Endodermal cell (in vitro differentiated cells): ENCODE results near the gene TMEM183A. TPM values are rescaled to one million over a fixed set of nuclear protein-coding genes. Genes with fewer than 3 reads are reported as not detected.
"Not testable (repeated sequence)": the region's sequence is repeated elsewhere in the genome, so short reads cannot be mapped to it uniquely, and the experiment has no call there.

Source experiments
- DNase-seq: peaks from one replicate; pipeline ENCODE4 v3.0.0-alpha.2; 2017
- H3K27ac ChIP-seq: 2 replicates; pipeline ENCODE4 v1.5.1; 2013; ENCODE audit warnings: mild to moderate bottlenecking, low read depth, low read length, moderate library complexity
- H3K27me3 ChIP-seq: 2 replicates; pipeline ENCODE4 v1.6.1; 2013; ENCODE audit warnings: mild to moderate bottlenecking, low read length, moderate library complexity; ENCODE audit not compliant: insufficient read depth, control insufficient read depth, poor library complexity, severe bottlenecking
- H3K36me3 ChIP-seq: 2 replicates; pipeline ENCODE4 v1.7.0; 2013; ENCODE audit warnings: mild to moderate bottlenecking, low read length, moderate library complexity; ENCODE audit not compliant: control insufficient read depth, insufficient read depth
- H3K4me1 ChIP-seq: one replicate; pipeline ENCODE4 v1.7.0; 2013; ENCODE audit warnings: low read length; ENCODE audit not compliant: control insufficient read depth, insufficient read depth
- H3K4me3 ChIP-seq: 2 replicates; pipeline ENCODE4 v1.5.1; 2013; ENCODE audit warnings: mild to moderate bottlenecking, low read length, moderate library complexity
- H3K9ac ChIP-seq: 2 replicates; pipeline ENCODE4 v1.6.1; 2013; ENCODE audit warnings: mild to moderate bottlenecking, low read length, moderate library complexity; ENCODE audit not compliant: poor library complexity, severe bottlenecking; ENCODE audit errors: extremely low read depth
- H3K9me3 ChIP-seq: 2 replicates; pipeline ENCODE4 v1.6.1; 2013; ENCODE audit warnings: mild to moderate bottlenecking, low read length, moderate library complexity; ENCODE audit not compliant: control insufficient read depth
- H3K27ac Mint-ChIP-seq: 2 replicates; pipeline ENCODE4 v1.8.0; 2020; ENCODE audit warnings: mixed read lengths
- H3K27me3 Mint-ChIP-seq: 2 replicates; pipeline ENCODE4 v1.8.0; 2021; ENCODE audit warnings: mild to moderate bottlenecking, mixed read lengths; ENCODE audit not compliant: insufficient read depth
- H3K36me3 Mint-ChIP-seq: 2 replicates; pipeline ENCODE4 v1.8.0; 2020; ENCODE audit warnings: low read depth, mixed read lengths
- H3K4me1 Mint-ChIP-seq: 2 replicates; pipeline ENCODE4 v1.8.0; 2020; ENCODE audit warnings: mixed read lengths
- H3K4me3 Mint-ChIP-seq: 2 replicates; pipeline ENCODE4 v1.8.0; 2020; ENCODE audit warnings: mild to moderate bottlenecking, moderate library complexity, mixed read lengths
- H3K9me3 Mint-ChIP-seq: 2 replicates; pipeline ENCODE4 v1.8.0; 2020; ENCODE audit warnings: mild to moderate bottlenecking, mixed read lengths
- CTCF ChIP-seq: fragments of 200-600 bp; sonication (generic); conservative IDR thresholded peaks from 2 replicates; pipeline ENCODE4 v1.5.0; 2021; ENCODE audit warnings: antibody characterized with exemption, mild to moderate bottlenecking
- WGBS, 2 experiments: methylation state at CpG; one replicate each; pipeline versions ENCODE4 v1.1.5 to v1.1.7; 2013; ENCODE audit warnings: missing lambda C conversion rate in 2 of 2, mixed read lengths in 1 of 2; ENCODE audit not compliant: insufficient coverage in 1 of 2, insufficient read length in 1 of 2; 5-methylcytosine and 5-hydroxymethylcytosine counted together
- total RNA-seq, 2 donors: library from RNA; stranded (reverse); fragmentation: NEBNext Ultra II Directional in 1 of 2; extraction: Animal tissue kit (Norgen Biotek cat#: 25700) in 1 of 2; gene quantifications; 2 replicates in 1 of 2; 3 replicates in 1 of 2; pipeline ENCODE4 v1.2.1, GENCODE V29; 2021

TMEM183A gene
- total RNA-seq, 2 donors from 2014 or later, result 88.9 to 89.7 TPM

DNA sequence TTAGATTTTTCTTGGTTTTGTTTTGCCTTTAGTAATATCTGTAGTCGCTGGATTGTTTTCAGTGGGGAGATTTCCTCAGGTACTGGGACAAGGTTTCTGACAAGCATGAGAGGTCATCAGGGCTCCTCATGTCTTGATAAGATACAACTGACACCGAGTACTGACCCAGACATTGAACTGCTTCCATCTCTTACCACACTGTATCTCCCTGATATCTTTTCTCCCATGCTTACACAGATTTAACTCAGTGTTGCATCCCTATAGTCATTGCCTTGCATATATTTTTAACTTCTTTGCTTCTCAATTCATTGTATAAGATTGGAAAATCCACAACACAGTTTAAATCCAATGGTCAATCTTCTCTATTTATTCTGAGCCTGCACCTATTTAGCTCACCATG, 27.7 kb upstream of the TMEM183A start:
- H3K4me1 ChIP-seq, result no peaks in the 10 kb centered on the region
- no peak for TF ChIP-seq CTCF
- H3K27me3 Mint-ChIP-seq, result peaks cover under 1% of the 10 kb centered on the region

GRCh38 chr1:202981939-202982338, 25.2 kb upstream of the TMEM183A start:
- H3K4me3 Mint-ChIP-seq, result no peak overlapping the region
- Histone ChIP-seq H3K4me3 (no peak overlapping the region), H3K4me1 (no peaks in the 10 kb centered on the region), H3K27ac (no peak overlapping the region), H3K9me3 (no peaks in the 10 kb centered on the region), H3K9ac (no peak overlapping the region), H3K36me3 (no peaks in the 10 kb centered on the region), H3K27me3 (peaks cover 6% of the 10 kb centered on the region)
- no peak for DNase-seq
- H3K27me3 Mint-ChIP-seq, result peaks cover 3% of the 10 kb centered on the region
- H3K4me1 Mint-ChIP-seq, result no peaks in the 10 kb centered on the region
- WGBS, 2 experiments, result 88 to 100% methylated on average over 1 to 2 of the region's 2 CpGs
- no peak overlapping the region for H3K27ac Mint-ChIP-seq
- TF ChIP-seq CTCF, result no peak
- no peaks in the 10 kb centered on the region for H3K9me3 Mint-ChIP-seq
- no peaks in the 10 kb centered on the region for H3K36me3 Mint-ChIP-seq

More for the DNA sequence above, 27.7 kb upstream of the TMEM183A start:
- no peaks in the 10 kb centered on the region for H3K9me3 Mint-ChIP-seq
- H3K36me3 ChIP-seq, result no peaks in the 10 kb centered on the region
- H3K4me1 Mint-ChIP-seq, result no peaks in the 10 kb centered on the region
- no peak overlapping the region for H3K9ac ChIP-seq
- H3K4me3 Mint-ChIP-seq, result no peak overlapping the region
- H3K27ac ChIP-seq, result no peak overlapping the region
- H3K36me3 Mint-ChIP-seq, result no peaks in the 10 kb centered on the region
- H3K27ac Mint-ChIP-seq, result no peak overlapping the region
- WGBS, 2 experiments, result 79 to 98% methylated on average over 1 to 2 of the region's 2 CpGs
- DNase-seq, result no peak
- no peaks in the 10 kb centered on the region for H3K9me3 ChIP-seq
- no peak overlapping the region for H3K4me3 ChIP-seq
- peaks cover 8% of the 10 kb centered on the region for H3K27me3 ChIP-seq

- no peak for TF ChIP-seq CTCF
- DNase-seq, result no peak
- H3K27ac ChIP-seq, result no peak overlapping the region
- peaks cover 9% of the 10 kb centered on the region for H3K27me3 ChIP-seq
- Mint-ChIP-seq H3K4me1 (no peaks in the 10 kb centered on the region), H3K36me3 (no peaks in the 10 kb centered on the region), H3K9me3 (no peaks in the 10 kb centered on the region), H3K27me3 (peaks cover 6% of the 10 kb centered on the region), H3K27ac (no peak overlapping the region), H3K4me3 (no peak overlapping the region)
- H3K9ac ChIP-seq, result no peak overlapping the region
- no peaks in the 10 kb centered on the region for H3K9me3 ChIP-seq
- H3K4me1 ChIP-seq, result no peaks in the 10 kb centered on the region
- no peaks in the 10 kb centered on the region for H3K36me3 ChIP-seq
- WGBS, 2 experiments, result 91 to 92% methylated on average over 2 to 3 of the region's 3 CpGs
- no peak overlapping the region for H3K4me3 ChIP-seq
Measured at GRCh38 chr1:202982715-202983430, 24.3 kb upstream of the TMEM183A start.

DNA sequence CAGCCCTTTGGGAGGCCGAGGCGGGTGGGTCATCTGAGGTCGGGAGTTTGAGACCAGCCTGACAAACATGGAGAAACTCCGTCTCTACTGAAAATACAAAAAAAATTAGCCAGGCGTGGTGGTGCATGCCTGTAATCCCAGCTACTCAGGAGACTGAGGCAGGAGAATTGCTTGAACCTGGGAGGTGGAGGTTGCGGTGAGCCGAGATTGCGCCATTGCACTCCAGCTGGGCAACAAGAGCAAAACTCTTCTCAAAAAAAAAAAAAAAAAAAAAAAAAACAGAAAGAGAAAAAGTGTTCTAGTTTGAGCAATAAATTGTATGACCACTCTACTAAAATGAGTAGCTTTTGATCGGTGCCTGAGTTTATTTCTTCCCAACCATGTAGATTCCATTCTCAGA, 21.1 kb upstream of the TMEM183A start:
- H3K4me1 Mint-ChIP-seq, H3K9me3 ChIP-seq, H3K9me3 Mint-ChIP-seq, H3K9ac ChIP-seq, H3K27ac ChIP-seq, H3K4me1 ChIP-seq, H3K27me3 Mint-ChIP-seq, H3K27ac Mint-ChIP-seq, H3K36me3 ChIP-seq, H3K4me3 ChIP-seq, H3K27me3 ChIP-seq, H3K4me3 Mint-ChIP-seq, H3K36me3 Mint-ChIP-seq, DNase-seq: not testable (repeated sequence)
- 76% methylated on average over 5 to 6 of the region's 9 CpGs for WGBS, 2 experiments
